Measurements from ENCODE around the gene MFN2. TPM values are rescaled to one million over a fixed set of nuclear protein-coding genes. Genes with fewer than 3 reads are reported as not detected.
A peak's percentile ranks its signal among the peaks of the same experiment; 100 is the strongest.

MFN2 gene
- total RNA-seq, 3 donors from 2014 or later (not counting 1 experiment from before 2014, with no cell fraction given): 54.7 to 65.9 (median 55.8) TPM

GRCh38 chr1:11979028-11979850 is 1.0 kb upstream of the MFN2 start:
- H3K36me3 Mint-ChIP-seq: no peaks in the 10 kb centered on the region
- H3K27ac Mint-ChIP-seq: peak overlapping the region; percentile 86 to 96
- WGBS (ENCODE audit: insufficient coverage): 77% methylated on average over 29 of the region's 29 CpGs
- peaks cover 15% of the 10 kb centered on the region for H3K4me1 ChIP-seq (ENCODE audit: control insufficient read depth, insufficient read depth, low read length)
- H3K27me3 ChIP-seq (ENCODE audit: control insufficient read depth, insufficient read depth, low read length): no peaks in the 10 kb centered on the region
- no peaks in the 10 kb centered on the region for H3K27me3 Mint-ChIP-seq (ENCODE audit: low read depth in 2 of 2)
- ATAC-seq: no peak
- TF ChIP-seq, protein P1, sequence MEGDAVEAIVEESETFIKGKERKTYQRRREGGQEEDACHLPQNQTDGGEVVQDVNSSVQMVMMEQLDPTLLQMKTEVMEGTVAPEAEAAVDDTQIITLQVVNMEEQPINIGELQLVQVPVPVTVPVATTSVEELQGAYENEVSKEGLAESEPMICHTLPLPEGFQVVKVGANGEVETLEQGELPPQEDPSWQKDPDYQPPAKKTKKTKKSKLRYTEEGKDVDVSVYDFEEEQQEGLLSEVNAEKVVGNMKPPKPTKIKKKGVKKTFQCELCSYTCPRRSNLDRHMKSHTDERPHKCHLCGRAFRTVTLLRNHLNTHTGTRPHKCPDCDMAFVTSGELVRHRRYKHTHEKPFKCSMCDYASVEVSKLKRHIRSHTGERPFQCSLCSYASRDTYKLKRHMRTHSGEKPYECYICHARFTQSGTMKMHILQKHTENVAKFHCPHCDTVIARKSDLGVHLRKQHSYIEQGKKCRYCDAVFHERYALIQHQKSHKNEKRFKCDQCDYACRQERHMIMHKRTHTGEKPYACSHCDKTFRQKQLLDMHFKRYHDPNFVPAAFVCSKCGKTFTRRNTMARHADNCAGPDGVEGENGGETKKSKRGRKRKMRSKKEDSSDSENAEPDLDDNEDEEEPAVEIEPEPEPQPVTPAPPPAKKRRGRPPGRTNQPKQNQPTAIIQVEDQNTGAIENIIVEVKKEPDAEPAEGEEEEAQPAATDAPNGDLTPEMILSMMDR (IDR thresholded peaks at IDR 0.05): no peak
- H3K4me3 Mint-ChIP-seq: peak overlapping the region; percentile 88
- no peaks in the 10 kb centered on the region for H3K9me3 ChIP-seq (ENCODE audit: control insufficient read depth, insufficient read depth, low read length)
- no peaks in the 10 kb centered on the region for H3K9me3 Mint-ChIP-seq
- H3K4me1 Mint-ChIP-seq: peaks cover 36 to 39% of the 10 kb centered on the region in 2 donors
- DNase-seq: no peak
- peak overlapping the region; percentile 75 for H3K4me3 ChIP-seq (ENCODE audit: low read length)
- peak overlapping the region; percentile 93 for H3K27ac ChIP-seq (ENCODE audit: low read length)
- intact Hi-C loops (cut with micrococcal nuclease): no loop called here
- peaks cover 13% of the 10 kb centered on the region for H3K36me3 ChIP-seq (ENCODE audit: control insufficient read depth, insufficient read depth, low read length)

GRCh38 chr1:11980676-11980972 is 380 bp downstream of the MFN2 start:
- no peaks in the 10 kb centered on the region for H3K27me3 Mint-ChIP-seq (ENCODE audit: low read depth in 2 of 2)
- H3K4me3 Mint-ChIP-seq: peak overlapping the region; percentile 94
- under 1% methylated on average over 12 of the region's 12 CpGs for WGBS (ENCODE audit: insufficient coverage)
- H3K4me3 ChIP-seq (ENCODE audit: low read length): peak overlapping the region; percentile 75
- H3K36me3 ChIP-seq (ENCODE audit: control insufficient read depth, insufficient read depth, low read length): peaks cover 17% of the 10 kb centered on the region
- peak overlapping the region; percentile 86 to 96 for H3K27ac Mint-ChIP-seq
- no peaks in the 10 kb centered on the region for H3K9me3 Mint-ChIP-seq
- peaks cover 46 to 49% of the 10 kb centered on the region in 2 donors for H3K4me1 Mint-ChIP-seq
- H3K27me3 ChIP-seq (ENCODE audit: control insufficient read depth, insufficient read depth, low read length): no peaks in the 10 kb centered on the region
- H3K4me1 ChIP-seq (ENCODE audit: control insufficient read depth, insufficient read depth, low read length): peaks cover 15% of the 10 kb centered on the region
- no peak for ATAC-seq
- intact Hi-C loops (cut with micrococcal nuclease): loop anchor here (1.0 kb wide), 2 partner anchors 39 to 54 kb away; partner anchors contain the start of genes KIAA2013 and MIIP
- no peaks in the 10 kb centered on the region for H3K9me3 ChIP-seq (ENCODE audit: control insufficient read depth, insufficient read depth, low read length)
- TF ChIP-seq, protein P1 (IDR thresholded peaks at IDR 0.05): no peak
- no peak for DNase-seq
- no peaks in the 10 kb centered on the region for H3K36me3 Mint-ChIP-seq
- peak overlapping the region; percentile 93 for H3K27ac ChIP-seq (ENCODE audit: low read length)

- Histone ChIP-seq H3K27me3 (ENCODE audit: control insufficient read depth, insufficient read depth, low read length) (no peaks in the 10 kb centered on the region), H3K36me3 (ENCODE audit: control insufficient read depth, insufficient read depth, low read length) (peaks cover 23% of the 10 kb centered on the region), H3K4me1 (ENCODE audit: control insufficient read depth, insufficient read depth, low read length) (peaks cover 15% of the 10 kb centered on the region), H3K4me3 (ENCODE audit: low read length) (no peak overlapping the region), H3K27ac (ENCODE audit: low read length) (no peak overlapping the region), H3K9me3 (ENCODE audit: control insufficient read depth, insufficient read depth, low read length) (no peaks in the 10 kb centered on the region)
- no peak for DNase-seq
- intact Hi-C loops (cut with micrococcal nuclease): no loop called here
- no peak for ATAC-seq
- Mint-ChIP-seq H3K4me3 (peak overlapping the region; percentile 94), H3K9me3 (no peaks in the 10 kb centered on the region), H3K27ac (peak overlapping the region; percentile 86 to 96), H3K36me3 (no peaks in the 10 kb centered on the region), H3K27me3 (ENCODE audit: low read depth in 2 of 2) (no peaks in the 10 kb centered on the region), H3K4me1 (peaks cover 51 to 56% of the 10 kb centered on the region in 2 donors)
- 98% methylated on average over 13 of the region's 13 CpGs for WGBS (ENCODE audit: insufficient coverage)
- TF ChIP-seq, protein P1 (IDR thresholded peaks at IDR 0.05): no peak
Measured at GRCh38 chr1:11981378-11982009, 1.2 kb downstream of the MFN2 start.

Data from natural killer cell (primary cell).